Upper lobe of left lung (tissue), 4 donors: ENCODE measurements around the gene IFI30.

Source experiments
- CTCF ChIP-seq, 6 experiments: fragments of 450-650 bp in 4 of 6; fragments of 200-600 bp in 2 of 6; sonication (generic) in 2 of 6; IDR thresholded peaks; one replicate each; pipeline ENCODE4 v1.5.1; 2016 to 2019; ENCODE audit warnings: antibody characterized with exemption in 6 of 6
- EP300 ChIP-seq, 4 donors: sonication (generic); formaldehyde crosslinking; IDR thresholded peaks; one replicate each; pipeline ENCODE4 v1.5.1; 2017; ENCODE audit warnings: antibody characterized with exemption in 4 of 4, control low read depth in 2 of 4

- TF ChIP-seq CTCF (IDR thresholded peaks at IDR 0.05) (no peak), EP300 (IDR thresholded peaks at IDR 0.05) (no peak)
Observed at GRCh38 chr19:18226956-18227780, 53.6 kb downstream of the IFI30 start.
